ENCODE measurements around the gene PTPRD.
A peak's percentile ranks its signal among the peaks of the same experiment; 100 is the strongest.
"Not testable (repeated sequence)": the region's sequence is repeated elsewhere in the genome, so short reads cannot be mapped to it uniquely, and the experiment has no call there.

PTPRD gene

DNA sequence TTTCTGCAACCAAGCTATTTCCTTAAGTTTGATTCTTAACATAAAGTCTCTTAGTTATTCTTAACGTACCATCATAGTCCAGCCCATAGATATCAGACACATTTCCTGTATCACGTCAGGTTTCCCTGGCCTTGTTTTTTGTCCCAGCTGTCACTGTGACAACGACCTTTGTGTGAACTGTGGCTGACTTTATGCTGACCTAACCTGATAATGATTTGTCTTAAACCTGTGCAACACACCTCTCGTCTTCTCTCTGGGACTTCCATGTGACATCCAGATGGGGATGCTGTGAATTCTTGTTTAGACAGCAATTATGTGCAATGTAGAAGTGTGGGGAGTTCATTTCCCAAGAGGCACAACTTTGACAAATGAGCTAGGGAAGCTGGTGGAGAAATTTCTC lies 662.8 kb downstream of the PTPRD start:
- DNase-seq = no peak

DNA sequence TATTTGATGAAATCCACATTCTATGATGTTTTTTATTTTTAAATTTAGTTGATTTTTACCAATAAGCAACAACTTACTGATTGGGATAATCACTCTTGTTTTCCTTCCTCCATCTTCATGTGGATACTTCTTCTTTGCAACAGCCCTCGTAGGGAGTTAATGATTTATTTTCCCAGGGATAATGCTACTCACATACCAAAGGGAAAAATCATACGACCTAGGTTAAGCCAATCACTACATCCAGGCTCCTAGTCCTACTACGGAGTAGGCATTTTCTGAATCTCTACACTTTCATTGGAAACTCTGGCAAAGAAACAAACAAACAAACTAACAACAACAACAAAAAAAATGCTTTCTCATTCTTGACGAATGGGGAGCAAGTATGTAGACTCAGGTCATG lies 663.4 kb downstream of the PTPRD start:
- DNase-seq = no peak

DNA sequence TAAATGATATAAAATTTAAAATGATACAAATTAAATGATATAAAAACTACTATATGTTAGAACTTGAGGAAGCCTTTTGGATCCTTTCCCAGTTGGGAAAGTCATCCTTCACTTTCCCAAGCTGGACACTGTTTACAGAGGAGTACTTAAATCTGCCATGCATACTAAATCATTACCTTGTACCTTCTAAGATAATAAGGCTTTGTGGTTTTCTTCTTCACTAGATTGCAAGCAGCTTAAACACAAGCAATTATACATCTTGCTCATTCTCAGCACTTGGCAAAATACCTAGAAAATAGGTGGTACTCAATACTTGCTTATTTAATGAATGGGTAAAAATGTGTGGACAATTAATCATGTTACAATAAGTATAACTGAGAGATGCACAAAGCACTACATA lies 666.8 kb downstream of the PTPRD start:
- DNase-seq = no peak

DNA sequence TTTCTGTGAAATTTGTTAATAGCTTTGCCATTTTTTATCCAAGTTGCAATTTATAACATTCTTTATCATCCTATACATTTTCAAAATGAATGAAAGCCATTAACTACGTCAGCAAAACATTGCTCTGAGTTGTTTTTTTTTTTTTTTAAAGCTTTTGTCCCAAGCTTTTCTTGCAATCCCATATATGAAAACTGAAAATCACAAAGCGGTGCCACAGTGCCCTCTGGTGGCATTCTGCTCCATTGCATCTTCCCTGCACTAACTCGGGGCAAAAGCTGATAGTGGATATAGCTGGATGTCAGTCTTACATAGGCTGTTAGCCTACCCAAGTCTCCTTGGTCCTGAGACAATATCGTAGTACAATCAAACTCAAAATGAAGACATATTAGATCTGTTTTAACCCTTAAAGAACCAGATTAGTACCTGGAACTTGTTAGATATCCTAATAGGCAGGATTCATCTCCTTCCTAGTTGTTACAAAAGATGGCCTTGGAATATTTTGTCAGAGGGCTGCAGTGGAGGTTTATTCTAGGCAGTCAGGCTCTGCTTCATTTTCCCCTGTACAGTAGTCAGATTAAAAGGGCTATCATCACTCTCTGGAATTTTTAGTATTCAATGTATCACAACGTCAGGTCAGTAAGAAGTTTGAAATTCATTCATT lies 669.9 kb downstream of the PTPRD start:
- peak; percentile 64 to 71 for DNase-seq

DNA sequence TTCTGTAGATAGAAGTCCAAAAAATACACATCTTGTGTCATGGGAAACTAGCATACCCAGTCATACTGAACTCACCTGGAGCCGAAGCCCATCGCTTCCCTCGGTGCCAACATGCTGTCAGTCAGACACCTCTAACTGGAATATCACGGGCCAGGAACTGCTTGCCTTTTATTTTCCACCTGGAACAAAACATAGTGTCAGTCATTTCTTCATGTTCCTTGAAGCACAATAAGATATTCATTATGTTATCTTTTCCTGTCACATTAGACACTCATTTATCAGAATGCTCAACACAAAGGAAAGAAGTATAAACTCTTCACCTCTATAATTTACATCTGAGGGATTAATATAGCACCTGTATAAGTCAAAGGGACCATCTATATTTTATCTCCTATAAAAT lies 674.4 kb downstream of the PTPRD start:
- no peak for DNase-seq

DNA sequence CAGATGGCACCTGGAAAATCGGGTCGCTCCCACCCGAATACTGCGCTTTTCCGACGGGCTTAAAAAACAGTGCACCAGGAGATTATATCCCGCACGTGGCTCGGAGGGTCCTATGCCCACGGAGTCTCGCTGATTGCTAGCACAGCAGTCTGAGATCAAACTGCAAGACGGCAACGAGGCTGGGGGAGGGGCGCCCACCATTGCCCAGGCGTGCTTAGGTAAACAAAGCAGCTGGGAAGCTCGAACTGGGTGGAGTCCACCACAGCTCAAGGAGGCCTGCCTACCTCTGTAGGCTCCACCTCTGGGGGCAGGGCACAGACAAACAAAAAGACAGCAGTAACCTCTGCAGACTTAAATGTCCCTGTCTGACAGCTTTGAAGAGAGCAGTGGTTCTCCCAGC lies 681.3 kb downstream of the PTPRD start:
- DNase-seq = not testable (repeated sequence)

DNA sequence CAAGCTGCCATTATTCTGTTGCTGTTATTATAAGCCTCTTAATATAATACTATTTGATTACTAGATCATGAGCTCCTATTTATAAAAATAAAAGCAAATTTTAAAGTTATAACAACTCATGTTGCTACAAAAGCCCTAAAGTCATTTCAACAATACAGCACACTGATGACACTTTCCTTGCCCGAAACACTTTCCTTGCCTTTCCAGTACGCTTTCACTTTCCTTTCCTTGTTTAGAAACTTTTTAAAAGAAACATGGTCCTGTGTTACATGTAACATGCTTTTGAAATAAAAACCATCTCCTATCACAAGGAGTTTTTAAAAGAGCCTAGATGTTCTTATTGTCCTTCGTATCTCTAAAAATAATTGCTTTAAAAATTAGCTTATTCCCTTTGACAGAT lies 688.4 kb downstream of the PTPRD start:
- no peak for DNase-seq

DNA sequence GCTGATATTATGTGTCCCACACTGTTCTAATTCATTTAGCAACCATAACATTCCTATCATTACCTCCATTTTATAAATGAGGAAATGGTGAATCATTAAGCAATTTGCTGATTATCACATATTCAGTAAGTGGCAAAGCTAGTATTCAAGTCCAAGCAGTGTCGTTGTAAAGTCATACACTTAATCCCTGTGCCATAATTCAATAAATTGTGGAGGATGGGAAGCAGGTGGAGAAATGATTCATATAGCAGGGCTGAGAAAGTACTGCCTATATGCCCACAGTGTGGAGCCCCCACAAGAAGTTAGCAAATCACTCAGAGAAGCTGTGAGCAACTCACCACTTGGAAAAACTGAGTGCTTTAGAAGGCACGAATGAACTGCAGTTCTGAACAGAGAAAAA lies 691.0 kb downstream of the PTPRD start:
- no peak for DNase-seq

DNA sequence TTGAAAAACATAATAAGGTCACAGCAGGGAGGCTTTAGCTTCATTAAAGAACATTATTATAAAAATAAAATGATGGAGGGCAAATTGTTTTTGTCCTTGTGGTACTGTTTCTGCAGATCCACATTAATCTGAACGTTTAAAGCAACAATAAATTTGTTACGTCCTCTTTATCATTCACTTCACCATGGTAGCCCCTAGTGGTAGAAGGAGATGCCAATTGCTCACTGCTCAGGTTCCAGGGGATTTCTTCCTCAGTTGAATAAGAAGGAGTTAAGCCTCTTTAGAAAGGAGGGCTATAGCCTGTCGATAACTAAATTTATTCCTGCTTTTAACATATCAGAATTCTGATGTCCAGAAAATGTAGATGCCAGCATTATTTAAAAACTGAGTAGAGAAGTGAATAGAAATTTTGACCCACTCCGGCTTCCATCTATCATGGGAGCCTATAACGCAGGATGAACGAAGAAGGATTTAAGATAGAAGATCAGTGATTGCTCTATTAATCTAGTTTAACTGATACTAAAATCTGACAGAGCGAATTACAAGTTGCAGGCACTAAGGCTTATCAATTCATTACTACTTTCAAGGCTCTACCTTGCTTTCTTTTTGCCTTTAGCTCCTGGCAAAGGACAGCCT lies 692.3 kb downstream of the PTPRD start:
- no peak for DNase-seq

DNA sequence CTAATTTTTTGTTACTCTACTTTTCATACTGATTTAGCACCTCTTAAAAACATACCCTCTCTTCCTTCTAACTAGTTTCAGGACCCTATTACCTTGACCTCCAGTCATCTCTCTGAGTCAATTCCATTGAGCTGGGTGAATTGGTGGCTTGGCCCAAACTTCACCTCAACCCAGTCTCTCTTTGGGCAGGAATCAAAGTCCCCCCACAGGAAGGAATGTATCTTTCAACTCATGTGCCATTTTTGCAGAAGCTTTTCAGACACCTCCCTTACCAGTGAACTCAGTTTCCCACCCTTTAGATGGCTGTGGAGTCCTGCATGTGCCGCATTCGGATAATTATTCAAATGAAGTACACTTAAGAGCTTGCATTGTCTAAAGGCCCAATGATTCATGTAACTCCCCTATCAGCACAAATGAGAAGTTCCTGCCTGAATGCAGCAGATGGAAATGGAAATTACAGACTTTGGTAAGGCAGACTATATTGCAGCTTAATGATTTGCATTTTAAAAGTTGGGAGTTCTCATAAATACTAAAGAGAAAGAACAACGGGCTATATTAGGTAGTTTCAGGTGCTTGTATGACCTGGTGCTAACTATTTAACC lies 693.5 kb downstream of the PTPRD start:
- DNase-seq = no peak

DNA sequence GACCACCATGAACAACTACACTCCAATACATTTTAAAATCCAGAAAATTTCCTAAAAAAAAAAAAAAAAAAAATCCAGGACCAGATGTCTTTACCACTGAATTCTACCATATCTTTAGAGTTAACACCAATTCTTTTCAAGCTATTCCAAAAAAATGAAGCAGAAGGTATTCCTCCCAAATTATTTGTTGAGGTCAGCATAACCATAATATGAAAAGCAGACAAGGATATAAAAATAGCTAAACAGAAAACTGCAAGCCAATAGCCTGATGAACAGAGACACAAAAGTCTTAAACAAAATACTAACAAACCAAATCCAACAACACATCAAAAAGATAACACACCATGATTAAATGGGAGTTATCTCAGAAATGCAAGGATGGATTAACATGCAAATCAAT lies 695.4 kb downstream of the PTPRD start:
- no peak for DNase-seq

DNA sequence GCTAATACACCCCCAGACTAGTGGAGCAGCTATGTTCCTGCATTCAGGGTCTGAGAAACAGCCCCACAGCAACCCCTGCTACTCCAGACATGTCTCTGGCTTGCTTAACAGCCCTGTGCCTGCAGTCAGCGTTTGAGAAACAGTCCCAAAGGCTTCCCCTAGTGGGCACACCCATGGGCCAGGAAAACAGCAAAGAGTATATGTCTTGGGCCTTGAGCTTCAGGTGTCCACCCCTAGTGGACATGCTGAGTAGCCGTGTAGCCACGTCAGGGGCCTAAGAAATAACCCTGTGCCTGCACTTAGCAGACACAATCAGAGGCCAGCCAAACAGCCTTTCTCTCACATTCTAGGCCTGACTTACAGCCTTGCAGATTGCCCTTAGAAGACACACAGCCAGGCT lies 698.6 kb downstream of the PTPRD start:
- no peak for DNase-seq

DNA sequence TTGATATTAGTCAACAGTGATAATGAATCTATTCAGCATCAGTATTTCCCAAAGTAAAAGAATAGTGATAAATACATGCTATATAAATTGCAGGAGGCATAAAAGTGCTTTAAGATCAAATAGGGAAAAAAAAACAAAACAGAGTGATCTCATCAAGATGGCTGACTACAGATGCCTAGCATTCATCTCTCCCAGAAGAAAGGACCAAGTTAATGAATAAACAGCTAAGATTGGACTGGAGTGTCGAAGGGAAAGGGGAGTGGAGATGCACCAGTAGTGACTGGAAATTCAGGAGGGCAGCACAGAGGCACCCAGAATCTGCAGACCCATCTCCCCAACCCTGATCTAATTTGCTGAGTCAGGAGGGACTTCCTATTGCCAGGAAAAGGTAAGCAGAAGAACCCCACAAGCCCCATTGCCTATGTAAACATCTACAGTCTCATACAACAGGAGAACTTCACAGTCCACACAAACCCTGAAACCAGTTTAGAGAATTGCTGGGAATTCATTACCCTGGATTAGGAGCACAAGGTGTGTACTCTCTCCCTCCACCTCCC lies 699.4 kb downstream of the PTPRD start:
- no peak for DNase-seq

DNA sequence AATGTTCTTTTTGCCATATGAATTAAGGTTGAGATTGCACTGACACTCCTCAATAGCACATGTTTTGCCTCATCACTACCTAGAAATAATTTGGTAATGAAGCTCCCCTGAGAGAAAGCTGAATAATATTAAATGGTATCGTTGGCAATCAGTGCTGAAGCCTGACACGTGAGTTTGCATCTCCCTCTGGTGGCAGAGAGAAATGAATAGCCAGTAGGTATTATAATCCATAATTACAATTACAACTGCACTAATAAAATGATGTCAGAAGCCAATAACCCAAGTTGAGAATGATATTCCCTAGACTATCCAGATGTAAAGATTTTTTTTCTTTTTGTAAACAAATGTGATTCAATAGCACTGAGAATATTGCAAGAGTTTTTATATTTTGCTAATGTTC lies 700.3 kb downstream of the PTPRD start:
- DNase-seq = no peak

DNA sequence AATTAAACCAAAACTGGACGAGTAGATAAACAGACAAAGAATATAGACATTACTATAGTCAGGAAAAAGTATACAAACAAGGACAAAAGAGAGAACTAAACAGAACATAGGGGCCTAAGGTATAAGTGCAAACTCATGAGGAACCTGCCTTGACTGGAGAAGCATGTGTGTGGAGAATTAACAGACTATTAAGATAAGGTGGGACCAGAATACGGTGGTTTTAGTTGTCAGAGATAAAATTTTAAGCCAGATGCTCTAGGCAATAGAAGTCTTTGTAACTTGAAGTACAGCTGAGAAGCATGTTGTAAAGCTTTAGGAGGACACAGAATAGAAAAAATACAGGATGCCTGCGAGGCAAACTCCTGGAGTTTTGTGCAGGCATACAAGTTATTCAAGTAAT lies 707.1 kb downstream of the PTPRD start:
- no peak for DNase-seq

DNA sequence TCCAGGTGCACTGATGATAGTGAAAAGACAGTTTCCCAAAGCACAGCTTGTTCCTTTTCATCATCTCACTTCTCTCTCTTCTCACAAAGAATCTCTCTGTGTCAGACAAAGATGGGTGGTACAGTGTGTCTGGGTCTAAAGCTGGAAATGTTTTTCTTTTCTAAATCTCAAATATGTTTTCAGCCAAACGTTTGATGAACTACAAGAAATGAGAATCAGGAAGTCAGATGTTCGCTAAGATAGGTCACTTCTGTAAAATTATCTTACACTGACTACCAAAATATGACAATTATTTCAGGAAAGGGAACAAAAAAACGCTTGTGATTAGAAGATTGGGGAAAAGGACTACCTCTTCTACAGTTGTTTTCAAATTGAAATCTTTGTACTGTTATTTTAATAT lies 708.8 kb downstream of the PTPRD start:
- no peak for DNase-seq

DNA sequence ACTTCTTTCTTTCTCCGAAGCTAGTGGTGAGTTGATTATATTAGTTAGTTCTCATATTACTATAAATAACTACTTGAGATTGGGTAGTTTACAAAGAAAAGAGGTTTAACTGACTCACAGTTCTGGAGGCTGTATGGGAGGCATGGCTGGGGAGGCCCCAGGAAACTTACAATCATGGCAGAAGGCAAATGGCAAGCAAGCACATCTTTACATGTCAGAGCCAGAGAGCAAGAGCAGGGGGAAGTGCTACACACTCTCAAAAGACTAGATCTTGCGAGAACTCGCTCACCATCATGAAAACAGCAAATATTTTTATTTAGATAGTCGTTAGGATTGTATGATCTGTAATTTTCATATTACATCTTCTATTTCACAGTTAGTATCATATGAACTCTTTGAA lies 711.2 kb downstream of the PTPRD start:
- no peak for DNase-seq

DNA sequence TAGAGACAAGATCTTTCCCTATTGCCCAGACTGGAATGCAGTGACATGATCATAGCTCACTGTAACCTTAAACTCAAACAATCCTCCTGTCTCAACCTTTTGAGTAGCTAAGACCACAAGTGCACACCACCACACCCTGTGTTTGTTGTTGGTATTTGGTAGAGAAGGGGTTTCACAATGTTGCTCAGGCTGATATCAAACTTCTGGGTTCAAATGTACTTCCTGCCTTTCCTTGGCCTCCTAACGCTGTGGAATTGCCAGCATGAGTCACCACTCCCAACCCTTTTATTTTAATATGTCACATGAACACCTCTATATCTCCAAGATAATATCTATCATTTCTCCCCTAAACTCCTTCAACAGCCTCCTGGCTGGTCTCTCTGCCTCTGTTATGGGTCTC lies 719.0 kb downstream of the PTPRD start:
- no peak for DNase-seq

DNA sequence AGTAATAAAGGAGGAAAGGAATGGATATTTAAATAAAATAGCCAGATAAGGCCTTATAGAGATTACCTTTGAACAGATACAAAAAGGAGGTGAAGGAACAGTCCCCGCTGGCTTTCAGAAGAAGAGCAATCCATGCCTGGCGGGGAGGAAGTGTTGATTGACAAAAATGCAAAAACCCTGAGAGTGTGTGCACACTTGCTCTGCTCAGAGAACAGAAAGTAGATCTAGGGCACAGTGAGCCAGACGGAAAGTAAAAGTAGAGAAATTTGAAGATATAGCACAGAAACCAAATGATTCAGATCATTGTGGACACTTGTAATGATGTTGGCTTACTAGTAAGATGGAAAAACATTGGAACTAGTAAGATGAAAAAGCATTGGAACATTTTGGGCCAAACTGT lies 720.6 kb downstream of the PTPRD start:
- no peak for DNase-seq

DNA sequence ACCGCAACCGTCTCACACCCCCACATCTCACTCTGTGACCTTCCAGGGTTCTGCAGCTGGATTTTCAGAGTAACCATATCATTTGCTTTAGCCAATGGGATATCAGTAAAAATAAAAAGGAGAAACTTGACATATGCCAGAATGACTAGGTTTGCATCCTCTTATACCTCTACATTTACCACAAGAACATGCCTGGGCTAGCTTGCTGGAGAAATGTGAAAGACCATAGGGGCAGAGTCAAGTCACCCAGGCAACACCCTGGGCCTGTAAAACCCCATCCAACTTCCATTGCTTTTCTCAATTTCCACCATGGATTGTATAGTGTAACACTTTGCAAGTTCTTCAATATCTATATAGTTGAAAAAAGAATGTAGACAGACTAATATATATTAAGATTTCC lies 731.1 kb downstream of the PTPRD start:
- DNase-seq = no peak

DNA sequence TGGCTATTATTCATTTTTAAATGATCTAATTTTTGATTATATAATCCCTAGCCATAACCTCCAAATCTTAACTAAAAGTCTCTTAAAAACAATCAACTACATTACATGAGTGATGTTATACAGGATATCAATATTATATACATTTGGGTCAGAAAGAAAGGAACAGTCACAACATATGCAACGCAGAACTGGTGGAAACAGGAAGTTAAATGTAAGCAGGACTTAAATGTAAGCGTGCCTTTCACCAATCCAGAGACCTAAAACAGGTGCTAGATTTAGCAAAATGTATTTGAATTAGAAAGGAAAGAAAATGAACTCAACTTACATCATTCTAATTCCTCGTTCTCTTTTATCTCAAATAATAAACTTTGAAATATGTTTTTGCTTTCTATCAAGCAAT lies 738.5 kb downstream of the PTPRD start:
- DNase-seq = no peak

DNA sequence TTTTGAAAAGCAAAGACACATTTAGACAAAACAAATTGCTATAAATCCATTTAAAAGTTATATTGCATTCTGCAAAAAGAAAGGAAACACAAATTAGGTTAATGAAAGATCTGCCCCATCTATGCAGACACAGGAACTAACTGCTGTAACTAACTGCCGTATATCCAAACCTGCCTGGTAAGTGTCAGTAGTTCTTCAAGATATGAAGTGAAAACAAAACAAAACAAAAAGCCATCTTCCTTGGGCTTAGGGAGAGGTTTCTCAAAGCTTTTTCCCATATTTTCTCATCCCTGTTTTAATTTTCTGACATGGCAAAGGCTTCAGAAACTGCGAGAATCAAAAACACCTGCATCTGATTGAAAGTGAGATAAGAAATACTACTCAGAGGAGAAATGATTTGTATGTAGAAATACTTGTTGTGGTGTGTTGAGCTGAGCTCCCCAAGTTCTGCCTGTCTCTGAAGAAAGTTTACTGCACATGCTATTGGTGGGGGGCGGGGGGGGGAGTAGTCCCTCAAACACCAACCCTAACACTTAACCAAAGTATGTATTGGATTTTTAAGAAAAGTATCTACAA lies 750.5 kb downstream of the PTPRD start:
- DNase-seq = no peak

DNA sequence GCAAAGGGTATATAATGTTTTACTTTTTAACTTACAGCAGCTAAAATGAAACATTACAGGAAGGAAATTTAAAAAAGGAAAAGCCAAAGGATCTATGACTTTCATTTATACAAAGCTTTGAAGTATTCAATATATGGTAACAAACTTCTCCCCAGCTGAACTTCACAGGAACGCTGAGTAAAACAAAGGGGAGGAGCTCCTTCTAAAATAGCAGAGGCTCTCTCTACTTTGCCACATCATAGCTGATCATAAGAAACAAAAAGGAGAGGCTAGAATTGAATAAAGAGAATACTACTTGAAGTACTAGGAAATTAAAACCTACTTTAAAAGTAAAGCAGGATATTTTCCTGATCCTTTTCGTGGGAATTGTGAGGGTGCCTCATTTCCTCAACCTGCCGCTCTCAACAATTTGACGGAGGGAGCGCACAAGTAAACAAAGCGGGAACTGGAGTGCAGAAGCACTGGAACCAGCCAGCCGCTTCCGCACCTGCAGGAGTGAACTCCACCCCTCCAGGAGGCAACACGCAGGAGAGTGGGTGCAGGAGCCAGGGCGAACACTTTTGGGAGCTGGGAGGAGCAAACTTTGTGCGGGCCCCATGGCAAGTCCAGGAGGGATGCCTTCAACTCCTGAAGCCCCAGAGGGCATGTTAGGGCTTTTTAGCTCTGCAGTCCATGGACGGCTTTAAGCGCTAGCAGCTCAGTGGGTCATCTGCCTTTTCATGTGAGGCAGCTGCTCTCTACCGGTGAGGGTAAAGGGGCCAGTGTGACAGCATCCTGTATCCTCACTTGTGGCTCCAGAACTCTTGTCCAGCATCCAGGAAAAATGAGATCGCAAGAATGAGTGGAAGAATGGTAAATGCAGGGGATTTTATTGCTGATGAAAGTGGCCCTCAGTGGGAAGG lies 757.4 kb downstream of the PTPRD start:
- no peak for DNase-seq
